ENCODE measurements around the gene ZAR1. TPM values are rescaled to one million over a fixed set of nuclear protein-coding genes. Genes with fewer than 3 reads are reported as not detected.
"Not testable (repeated sequence)": the region's sequence is repeated elsewhere in the genome, so short reads cannot be mapped to it uniquely, and the experiment has no call there.

Gene ZAR1
- total and polyA plus RNA-seq, 2 experiments from 2014 or later: not detected

DNA sequence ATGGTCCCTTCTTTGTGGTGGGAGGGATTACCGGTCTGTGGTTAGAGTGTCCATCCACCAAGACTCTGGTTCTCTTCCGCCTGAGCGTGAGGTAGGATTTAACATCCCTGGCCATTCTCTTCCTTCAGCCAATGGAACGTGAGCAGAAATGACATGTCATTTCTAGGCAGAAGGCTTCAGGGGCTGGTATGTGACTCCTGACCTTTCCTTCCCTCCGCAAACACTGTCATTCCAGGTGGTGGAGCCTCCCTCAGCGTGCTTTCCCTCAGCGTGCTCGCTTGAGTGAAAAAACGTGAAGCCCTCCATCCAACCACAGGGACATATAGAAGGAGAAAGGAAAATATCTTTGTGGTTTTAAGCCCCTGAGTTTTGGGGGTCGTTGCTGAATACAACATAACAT lies 40.9 kb upstream of the ZAR1 start:
- Histone ChIP-seq H3K9ac (no peak overlapping the region), H3K36me3 (ENCODE audit: low read depth) (no peaks in the 10 kb centered on the region), H3K4me3 (no peak overlapping the region), H3K27me3 (replicated peaks; ENCODE audit: insufficient read depth) (no peaks in the 10 kb centered on the region), H4K20me1 (ENCODE audit: insufficient read depth) (no peaks in the 10 kb centered on the region), H3K4me2 (ENCODE audit: unreplicated experiment) (no peak overlapping the region), H3K27ac (no peak overlapping the region), H3K79me2 (ENCODE audit: insufficient read depth) (no peaks in the 10 kb centered on the region), H2AFZ (no peak overlapping the region), H3F3A (ENCODE audit: insufficient read depth) (no peaks in the 10 kb centered on the region), H3K9me3 (ENCODE audit: low read depth) (no peaks in the 10 kb centered on the region), H3K4me1 (ENCODE audit: insufficient read depth) (no peaks in the 10 kb centered on the region), H3K9me2 (ENCODE audit: insufficient read depth) (no peaks in the 10 kb centered on the region)
- TF ChIP-seq EZH2phosphoT487 (IDR thresholded peaks at IDR 0.05; ENCODE audit: insufficient read depth, low read depth) (no peak), EZH2 (IDR thresholded peaks at IDR 0.05; ENCODE audit: insufficient read depth, poor library complexity, severe bottlenecking) (no peak)
- no peak for DNase-seq
- 86 to 88% methylated on average over 10 of the region's 10 CpGs for WGBS, 2 experiments (ENCODE audit: low coverage in 1 of 2, low lambda C conversion rate in 2 of 2, missing lambda C conversion rate in 2 of 2)
- in situ Hi-C loops (cut with MboI): no loop called here

DNA sequence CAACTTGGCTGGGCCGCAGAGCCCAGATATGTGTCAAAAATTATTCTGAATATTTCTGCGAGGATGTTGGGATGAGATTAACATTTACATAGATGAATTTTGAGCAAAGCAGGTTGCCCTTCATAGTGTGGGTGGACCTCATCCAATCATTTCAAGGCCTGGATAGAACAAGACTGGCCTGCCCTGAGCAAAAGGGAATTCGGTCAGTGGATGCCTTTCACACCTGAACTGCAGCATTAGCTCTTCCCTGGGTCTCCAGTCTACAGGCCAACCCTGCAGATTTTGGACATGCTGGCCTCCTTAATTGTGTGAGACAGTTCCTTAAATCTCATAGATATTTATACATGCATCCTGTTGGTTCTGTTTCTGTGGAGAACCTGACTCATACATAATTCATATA lies 39.3 kb upstream of the ZAR1 start:
- Histone ChIP-seq H3K4me2 (ENCODE audit: unreplicated experiment) (no peak overlapping the region), H3K4me1 (ENCODE audit: insufficient read depth) (no peaks in the 10 kb centered on the region), H3K9me2 (ENCODE audit: insufficient read depth) (no peaks in the 10 kb centered on the region), H3K27ac (no peak overlapping the region), H3K79me2 (ENCODE audit: insufficient read depth) (no peaks in the 10 kb centered on the region), H3F3A (ENCODE audit: insufficient read depth) (no peaks in the 10 kb centered on the region), H3K9me3 (ENCODE audit: low read depth) (no peaks in the 10 kb centered on the region), H3K27me3 (replicated peaks; ENCODE audit: insufficient read depth) (no peaks in the 10 kb centered on the region), H3K9ac (no peak overlapping the region), H2AFZ (no peak overlapping the region), H3K36me3 (ENCODE audit: low read depth) (no peaks in the 10 kb centered on the region), H4K20me1 (ENCODE audit: insufficient read depth) (no peaks in the 10 kb centered on the region), H3K4me3 (no peak overlapping the region)
- TF ChIP-seq EZH2 (IDR thresholded peaks at IDR 0.05; ENCODE audit: insufficient read depth, poor library complexity, severe bottlenecking) (no peak), EZH2phosphoT487 (IDR thresholded peaks at IDR 0.05; ENCODE audit: insufficient read depth, low read depth) (no peak)
- in situ Hi-C loops (cut with MboI): no loop called here
- DNase-seq: no peak
- 69 to 78% methylated on average over 3 of the region's 3 CpGs for WGBS, 2 experiments (ENCODE audit: low coverage in 1 of 2, low lambda C conversion rate in 2 of 2, missing lambda C conversion rate in 2 of 2)

DNA sequence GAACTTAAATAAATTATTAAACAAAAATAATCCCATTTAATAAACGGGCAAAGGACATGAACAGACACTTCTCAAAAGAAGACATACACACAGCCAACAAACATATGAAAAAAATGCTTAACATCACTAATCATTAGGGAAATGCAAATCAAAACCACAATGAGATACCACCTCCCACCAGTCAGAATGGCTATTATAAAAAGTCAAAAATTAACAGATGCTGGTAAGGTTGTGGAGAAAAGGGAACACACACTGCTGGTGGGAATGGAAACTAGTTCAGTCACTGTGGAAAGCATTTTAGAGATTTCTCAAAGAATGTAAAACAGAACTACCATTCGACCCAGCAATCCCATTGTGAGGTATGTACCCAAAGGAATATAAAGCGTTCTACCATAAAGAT lies 38.4 kb upstream of the ZAR1 start:
- H3K9me3 ChIP-seq (ENCODE audit: low read depth); H3K27me3 ChIP-seq (replicated peaks; ENCODE audit: insufficient read depth); H2AFZ ChIP-seq; H3K4me1 ChIP-seq (ENCODE audit: insufficient read depth); DNase-seq; H3K27ac ChIP-seq; H3F3A ChIP-seq (ENCODE audit: insufficient read depth); H3K4me3 ChIP-seq; H3K79me2 ChIP-seq (ENCODE audit: insufficient read depth); H3K36me3 ChIP-seq (ENCODE audit: low read depth); H3K9ac ChIP-seq; H4K20me1 ChIP-seq (ENCODE audit: insufficient read depth); in situ Hi-C loops (cut with MboI); H3K4me2 ChIP-seq (ENCODE audit: unreplicated experiment); H3K9me2 ChIP-seq (ENCODE audit: insufficient read depth): not testable (repeated sequence)
- 43 to 50% methylated on average over 3 of the region's 3 CpGs for WGBS, 2 experiments (ENCODE audit: low coverage in 1 of 2, low lambda C conversion rate in 2 of 2, missing lambda C conversion rate in 2 of 2)

DNA sequence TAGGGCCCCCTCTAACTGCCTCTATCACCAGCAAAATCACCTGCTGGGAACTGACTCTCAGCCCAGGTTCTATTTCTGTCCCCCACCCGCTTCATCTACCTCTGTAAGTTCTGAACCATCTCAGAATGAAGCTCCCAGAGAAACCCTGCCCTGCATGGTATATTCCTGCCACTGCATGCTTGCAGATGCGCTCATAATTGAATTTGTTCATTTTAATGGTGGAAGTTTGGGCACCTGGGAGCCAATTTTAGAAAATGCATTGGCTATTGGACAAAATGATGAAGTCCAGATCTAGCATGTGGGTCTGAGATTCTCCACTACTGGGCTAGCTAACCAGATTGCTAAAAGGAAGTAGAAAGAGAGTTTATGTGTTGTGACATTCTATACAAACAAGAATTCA lies 35.5 kb upstream of the ZAR1 start:
- H3K9me3 ChIP-seq (ENCODE audit: low read depth): no peaks in the 10 kb centered on the region
- no peaks in the 10 kb centered on the region for H3K27me3 ChIP-seq (replicated peaks; ENCODE audit: insufficient read depth)
- no peak overlapping the region for H2AFZ ChIP-seq
- WGBS, 2 experiments (ENCODE audit: low coverage in 1 of 2, low lambda C conversion rate in 2 of 2, missing lambda C conversion rate in 2 of 2): 72 to 73% methylated on average over 2 of the region's 2 CpGs
- H3K4me1 ChIP-seq (ENCODE audit: insufficient read depth): no peaks in the 10 kb centered on the region
- H3K4me2 ChIP-seq (ENCODE audit: unreplicated experiment): no peak overlapping the region
- TF ChIP-seq EZH2 (IDR thresholded peaks at IDR 0.05; ENCODE audit: insufficient read depth, poor library complexity, severe bottlenecking) (no peak), EZH2phosphoT487 (IDR thresholded peaks at IDR 0.05; ENCODE audit: insufficient read depth, low read depth) (no peak)
- H3K79me2 ChIP-seq (ENCODE audit: insufficient read depth): no peaks in the 10 kb centered on the region
- no peaks in the 10 kb centered on the region for H4K20me1 ChIP-seq (ENCODE audit: insufficient read depth)
- DNase-seq: no peak
- in situ Hi-C loops (cut with MboI): no loop called here
- H3K4me3 ChIP-seq: no peak overlapping the region
- no peaks in the 10 kb centered on the region for H3F3A ChIP-seq (ENCODE audit: insufficient read depth)
- no peak overlapping the region for H3K27ac ChIP-seq
- no peaks in the 10 kb centered on the region for H3K9me2 ChIP-seq (ENCODE audit: insufficient read depth)
- no peak overlapping the region for H3K9ac ChIP-seq
- no peaks in the 10 kb centered on the region for H3K36me3 ChIP-seq (ENCODE audit: low read depth)

DNA sequence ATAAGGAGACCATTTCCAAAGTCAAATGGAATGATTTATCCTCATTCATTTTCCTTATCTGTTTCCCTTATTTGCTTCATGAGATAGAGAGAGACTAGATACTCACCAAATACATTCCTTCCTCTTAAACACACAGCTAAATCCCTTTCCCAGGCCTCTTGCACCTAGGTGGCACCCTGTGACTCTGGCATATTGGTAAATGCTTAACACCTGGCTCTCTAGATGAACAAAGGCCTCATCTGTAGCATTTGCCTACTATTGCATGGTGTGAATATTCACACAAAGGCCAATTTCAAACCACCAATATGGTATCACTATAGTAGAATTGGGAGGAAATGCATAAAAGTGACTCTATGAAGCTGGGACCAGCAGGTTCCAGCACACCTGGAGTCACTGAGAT lies 29.1 kb upstream of the ZAR1 start:
- TF ChIP-seq EZH2 (IDR thresholded peaks at IDR 0.05; ENCODE audit: insufficient read depth, poor library complexity, severe bottlenecking) (no peak), EZH2phosphoT487 (IDR thresholded peaks at IDR 0.05; ENCODE audit: insufficient read depth, low read depth) (no peak)

More for the DNA sequence above, 29.1 kb upstream of the ZAR1 start:
- Histone ChIP-seq H3K9me2 (ENCODE audit: insufficient read depth) (no peaks in the 10 kb centered on the region), H2AFZ (no peak overlapping the region), H3K9ac (no peak overlapping the region), H3K36me3 (ENCODE audit: low read depth) (no peaks in the 10 kb centered on the region), H3K27ac (no peak overlapping the region), H3K9me3 (ENCODE audit: low read depth) (no peaks in the 10 kb centered on the region), H3F3A (ENCODE audit: insufficient read depth) (no peaks in the 10 kb centered on the region), H4K20me1 (ENCODE audit: insufficient read depth) (no peaks in the 10 kb centered on the region), H3K4me3 (no peak overlapping the region), H3K4me1 (ENCODE audit: insufficient read depth) (no peaks in the 10 kb centered on the region), H3K79me2 (ENCODE audit: insufficient read depth) (no peaks in the 10 kb centered on the region), H3K4me2 (ENCODE audit: unreplicated experiment) (no peak overlapping the region), H3K27me3 (replicated peaks; ENCODE audit: insufficient read depth) (peaks cover 12% of the 10 kb centered on the region; the same call in 1 of the 2 replicates)
- no peak for DNase-seq
- in situ Hi-C loops (cut with MboI): no loop called here
